IPS DF 4.7 (cell line): ENCODE results near the gene DUOXA1.
"Not testable (repeated sequence)": the region's sequence is repeated elsewhere in the genome, so short reads cannot be mapped to it uniquely, and the experiment has no call there.

Experiments used
- DNase-seq: peaks from one replicate; pipeline ENCODE4 v3.0.0-alpha.2; 2013; ENCODE audit warnings: low spot score; ENCODE audit errors: extremely low read depth

DUOXA1 gene

DNA sequence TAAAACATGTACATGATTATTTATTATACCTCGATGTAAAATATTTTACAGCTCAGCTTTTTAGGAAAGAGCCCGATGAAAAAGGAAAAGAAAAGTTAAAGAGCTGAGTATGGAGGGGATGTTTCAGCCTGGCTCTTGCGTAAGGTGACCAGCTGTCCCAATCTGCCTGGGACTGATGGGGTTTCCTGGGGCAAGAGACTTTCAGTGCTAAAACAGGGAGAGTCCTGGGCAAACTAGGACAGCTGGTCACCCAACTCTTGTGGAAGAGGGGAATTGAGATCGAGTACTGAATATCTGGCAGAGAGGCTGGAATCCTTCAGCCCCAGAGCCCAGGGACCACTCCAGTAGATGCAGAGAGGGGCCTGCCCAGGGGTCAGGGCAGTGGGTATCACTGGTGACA, 36.7 kb downstream of the DUOXA1 start:
- no peak for DNase-seq

DNA sequence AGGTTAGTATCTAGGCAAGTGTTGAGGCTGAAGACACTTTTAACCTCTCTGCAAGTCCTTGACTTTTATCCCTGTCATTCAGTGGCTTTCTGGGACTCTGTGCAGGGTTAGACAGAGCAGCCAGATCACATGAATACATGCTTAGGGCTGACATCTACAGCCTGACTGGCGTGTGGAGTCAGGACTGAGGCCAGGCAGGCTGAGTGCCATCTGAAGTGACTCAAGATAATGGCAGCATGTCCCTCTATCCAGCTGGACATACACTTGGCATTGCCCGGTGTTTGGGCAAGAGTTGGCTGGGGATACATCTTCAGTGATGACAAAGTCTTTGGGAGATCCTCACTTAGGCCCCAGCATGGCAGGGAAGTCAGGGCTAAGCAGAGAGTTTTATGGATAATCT, 38.1 kb downstream of the DUOXA1 start:
- DNase-seq, result no peak

DNA sequence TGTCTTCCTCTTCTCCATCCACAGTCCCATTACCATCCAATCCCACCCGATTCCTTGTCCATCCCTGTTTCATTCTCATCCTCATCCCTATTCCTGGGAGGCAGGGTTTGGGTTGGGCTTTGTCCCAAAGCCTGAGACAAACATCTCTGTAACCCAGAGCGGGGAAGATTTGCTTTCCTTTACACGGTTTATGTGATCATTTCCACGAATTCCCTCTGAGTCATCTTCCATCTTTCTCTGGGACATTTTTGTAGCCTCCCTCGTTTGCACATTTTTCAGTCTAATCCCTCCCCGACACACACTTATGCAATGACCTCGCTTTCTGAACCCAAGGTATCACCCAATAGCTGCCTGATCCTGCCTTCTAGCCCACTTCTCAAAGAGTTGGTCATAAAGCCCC, 38.5 kb downstream of the DUOXA1 start:
- DNase-seq, result no peak

DNA sequence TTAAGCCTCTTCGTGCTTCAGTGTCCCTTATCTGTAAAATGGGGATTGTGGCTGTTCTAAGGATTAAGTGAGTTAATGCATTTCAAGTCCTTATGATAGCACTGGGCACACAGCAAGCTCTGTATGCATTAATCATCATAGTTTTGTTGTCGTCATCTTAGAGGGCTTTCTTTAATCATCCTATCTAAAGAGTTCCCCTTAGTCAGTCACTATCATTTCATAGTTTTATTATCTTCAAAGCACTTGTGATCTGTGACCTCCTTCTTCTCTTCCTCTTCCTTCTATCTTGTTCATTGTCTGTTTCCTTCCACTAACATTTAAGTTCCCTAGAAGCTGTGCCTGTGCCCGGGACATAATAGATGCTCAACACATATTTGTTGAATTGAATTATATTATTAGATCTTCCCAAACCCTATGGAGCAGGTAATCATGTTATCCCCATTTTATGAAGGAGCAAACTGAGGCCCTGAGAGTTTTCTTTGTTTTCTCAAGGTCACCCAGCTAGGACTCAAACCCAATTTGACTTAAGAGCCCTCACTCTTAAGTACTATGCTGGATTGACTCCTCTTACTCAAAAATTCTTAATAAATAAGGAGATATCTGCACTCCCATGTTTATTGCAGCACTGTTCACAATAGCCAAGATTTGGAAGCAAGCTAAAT, 39.8 kb downstream of the DUOXA1 start:
- DNase-seq, result no peak

DNA sequence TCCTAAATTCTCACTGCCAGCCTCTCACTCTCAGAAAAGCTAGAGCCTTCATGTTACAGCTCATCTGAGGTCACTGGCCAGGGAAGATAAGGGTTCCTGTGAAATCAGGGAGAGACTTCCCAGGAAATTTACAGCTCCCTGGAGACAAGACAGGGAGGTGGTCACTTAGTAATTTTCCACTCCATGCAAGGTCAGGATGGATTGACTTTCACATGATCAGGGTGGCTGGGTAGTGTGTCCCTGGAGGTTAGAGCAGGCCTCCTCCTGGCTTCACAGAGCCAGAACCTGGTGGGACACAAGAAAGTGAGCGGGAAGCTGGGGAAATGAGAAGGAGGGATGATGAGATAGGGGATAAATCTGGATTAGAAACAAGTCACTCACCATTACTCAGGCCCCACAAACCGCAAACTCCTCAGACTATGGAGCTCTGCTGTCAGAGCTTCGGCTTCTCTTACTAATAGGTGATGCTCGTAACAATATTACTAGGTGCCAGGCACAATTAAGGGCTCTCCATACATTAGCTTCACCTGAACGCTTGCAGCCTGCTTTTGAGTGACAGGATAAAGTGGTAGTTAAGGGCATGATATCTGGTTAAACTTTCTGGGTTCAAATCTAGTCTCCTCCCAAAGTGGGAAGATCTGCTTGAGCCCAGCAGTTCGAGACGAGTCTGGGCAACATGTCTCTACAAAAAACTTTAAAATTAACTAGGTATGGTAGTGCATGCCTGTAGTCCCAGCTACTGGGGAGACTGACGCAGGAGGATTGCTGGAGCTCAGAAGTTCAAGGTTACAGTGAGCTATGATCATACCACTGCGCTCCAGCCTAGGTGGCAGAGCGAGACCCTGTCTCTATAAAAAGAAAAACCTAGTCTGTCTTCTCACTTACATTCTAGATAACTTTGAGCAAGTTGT, 40.6 kb downstream of the DUOXA1 start:
- no peak for DNase-seq

DNA sequence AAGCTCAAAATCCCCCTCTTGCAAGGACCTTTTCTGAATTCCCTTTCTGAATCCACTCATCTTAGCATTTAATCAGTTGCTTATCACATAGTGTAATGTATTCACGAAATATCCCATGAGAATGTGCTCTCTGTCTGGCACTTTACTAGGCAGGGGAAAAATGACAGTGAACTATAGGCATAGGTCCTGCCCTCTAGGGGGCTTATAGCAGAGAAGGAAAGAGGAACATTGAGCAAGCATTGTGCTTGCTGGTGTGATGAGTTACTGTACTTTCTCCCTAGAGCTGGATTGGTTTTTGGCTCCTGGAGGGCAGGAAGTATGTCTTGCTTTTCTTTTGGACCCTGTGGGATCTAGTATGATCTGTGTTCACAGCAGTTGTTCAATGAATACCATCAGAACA, 42.2 kb downstream of the DUOXA1 start:
- DNase-seq, result no peak

DNA sequence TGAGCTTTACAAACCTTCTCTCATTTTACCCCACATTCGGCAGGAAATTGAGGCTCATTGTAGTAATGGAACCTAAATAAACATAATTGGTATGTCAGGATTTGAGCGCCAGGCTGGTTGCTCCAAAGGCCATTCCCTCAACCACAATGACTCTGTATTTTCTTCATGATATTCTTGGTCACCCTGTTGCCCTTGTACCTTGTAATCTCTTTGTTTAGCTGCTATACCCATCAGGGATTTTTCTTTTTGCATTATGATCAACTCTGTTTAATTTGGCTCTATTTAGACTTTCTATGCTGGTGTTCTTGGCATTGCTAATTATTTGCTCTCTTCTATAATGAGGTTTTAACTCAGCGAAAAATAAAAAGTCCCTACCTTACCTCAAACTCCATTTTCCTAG, 45.5 kb downstream of the DUOXA1 start:
- no peak for DNase-seq

DNA sequence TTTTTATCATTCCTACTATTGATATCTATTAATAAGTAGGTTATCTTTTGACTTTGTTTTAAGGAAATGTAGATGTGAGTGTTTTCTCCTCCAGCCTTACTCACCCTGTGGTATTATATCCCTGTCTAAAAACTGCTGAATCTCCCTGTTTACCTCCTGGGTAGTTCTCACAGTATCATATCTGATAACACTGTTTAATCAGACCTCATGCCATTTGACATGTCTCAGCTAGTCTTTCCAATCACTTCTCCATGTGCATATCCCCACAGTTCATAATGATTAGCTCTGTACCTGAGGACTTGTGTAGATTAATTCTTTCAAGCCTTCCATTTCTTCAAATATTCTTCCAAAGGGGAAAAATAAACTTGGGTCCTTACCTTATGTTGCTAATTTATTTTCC, 46.5 kb downstream of the DUOXA1 start:
- no peak for DNase-seq

DNA sequence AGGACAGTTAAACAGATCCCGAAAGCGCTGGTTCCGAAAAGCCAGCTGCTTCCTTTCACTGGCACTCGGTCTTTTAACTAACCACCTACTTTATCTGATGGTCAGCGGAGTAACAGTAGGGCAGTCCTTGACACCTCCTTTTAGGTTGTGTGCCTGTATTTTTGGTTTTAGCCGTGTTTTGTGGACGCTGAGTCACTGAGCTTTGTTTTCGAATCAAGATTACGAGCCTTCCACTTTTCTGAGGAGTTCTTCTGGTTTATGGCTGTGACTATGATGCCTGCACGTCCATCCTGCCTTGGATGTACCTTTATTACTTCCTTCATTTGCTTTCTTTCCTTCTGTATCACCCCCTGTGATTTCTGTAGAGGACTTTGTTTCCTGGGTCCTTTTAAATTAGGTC, 47.3 kb downstream of the DUOXA1 start:
- DNase-seq, result not testable (repeated sequence)

DNA sequence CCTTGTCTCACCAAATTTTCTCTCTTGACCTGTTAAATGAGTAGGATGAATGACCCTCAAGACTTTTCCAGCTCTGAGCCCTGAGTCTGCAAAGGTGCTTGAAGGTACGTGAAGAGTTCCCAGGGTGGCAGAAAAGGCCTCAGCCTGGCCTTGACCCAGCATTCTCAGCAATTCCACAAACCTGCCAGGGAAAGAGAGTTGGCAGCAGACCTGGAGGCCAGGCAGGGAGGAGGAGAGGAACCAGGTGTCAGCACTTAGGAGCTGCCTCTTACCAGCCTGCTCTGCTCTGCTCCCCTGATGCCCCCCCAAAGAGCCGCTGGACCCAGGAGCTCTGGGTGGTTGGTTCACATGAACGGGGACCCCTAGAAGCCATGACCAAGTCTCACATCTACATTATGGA, 49.1 kb downstream of the DUOXA1 start:
- not testable (repeated sequence) for DNase-seq

DNA sequence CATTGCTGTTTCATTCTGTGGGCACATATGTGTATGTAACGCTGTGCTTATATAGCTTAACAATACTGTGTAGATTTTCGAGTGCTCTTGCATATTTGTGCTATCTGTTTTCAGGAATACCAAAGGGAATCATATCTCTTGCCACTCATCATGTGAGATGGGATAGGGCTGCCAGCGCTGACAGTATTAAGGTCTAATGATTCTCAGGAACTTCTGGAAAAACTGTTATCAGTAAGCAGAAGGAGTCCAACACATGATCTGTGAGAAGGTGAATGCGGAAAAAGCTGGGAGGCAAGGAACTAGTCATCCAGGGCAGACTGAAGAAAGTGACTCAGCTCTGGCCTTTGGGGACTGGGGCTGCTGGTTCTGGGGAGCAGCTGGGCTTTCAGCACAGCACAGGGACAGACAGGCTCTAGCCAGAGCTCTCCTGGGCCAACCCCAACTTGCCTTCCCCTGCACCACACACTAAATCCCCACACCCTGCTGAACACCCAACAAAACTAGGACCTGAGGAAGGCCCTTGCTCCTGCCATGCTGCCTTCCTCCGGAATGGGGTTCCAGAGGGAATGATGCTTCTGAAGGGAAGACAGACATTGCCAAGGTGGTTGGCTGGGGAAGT, 49.9 kb downstream of the DUOXA1 start:
- DNase-seq, result not testable (repeated sequence)

DNA sequence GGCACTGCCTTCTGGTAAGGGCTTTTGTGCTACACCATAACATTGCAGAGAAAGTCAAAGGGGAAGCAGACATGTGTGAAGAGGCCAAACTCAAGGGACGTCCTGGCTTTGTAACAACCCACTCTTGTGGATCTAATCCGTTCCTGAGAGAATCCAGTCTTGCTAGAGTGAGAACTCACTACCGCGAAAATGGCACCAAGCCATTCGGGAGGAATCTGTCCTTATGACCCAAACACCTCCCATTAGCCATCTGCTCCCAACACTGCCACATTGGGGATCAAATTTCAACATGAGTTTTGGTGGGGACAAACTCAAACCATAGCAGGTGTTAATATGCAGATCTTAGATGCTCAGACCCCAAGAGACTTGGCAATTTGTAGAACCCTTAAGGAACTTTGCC, 50.5 kb downstream of the DUOXA1 start:
- not testable (repeated sequence) for DNase-seq

DNA sequence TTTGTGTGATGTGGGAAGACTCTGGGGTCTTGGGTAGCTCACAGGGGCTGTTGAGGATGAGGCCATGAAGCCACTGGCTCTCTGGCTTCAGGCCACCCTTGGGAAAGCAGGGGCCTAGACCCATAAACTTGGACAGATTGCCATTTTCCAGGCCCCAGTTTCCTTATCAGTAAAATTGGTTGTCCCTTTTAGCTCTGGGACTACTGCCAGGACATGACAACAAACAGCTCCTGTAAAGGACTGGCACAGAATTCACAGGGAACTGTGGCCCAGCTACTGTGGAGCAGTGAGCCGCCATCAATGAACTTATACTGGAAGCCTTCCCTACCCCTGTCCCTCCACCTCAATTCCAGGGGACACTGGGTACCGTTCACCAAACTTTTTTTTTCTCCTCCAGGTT, 52.3 kb downstream of the DUOXA1 start:
- not testable (repeated sequence) for DNase-seq

DNA sequence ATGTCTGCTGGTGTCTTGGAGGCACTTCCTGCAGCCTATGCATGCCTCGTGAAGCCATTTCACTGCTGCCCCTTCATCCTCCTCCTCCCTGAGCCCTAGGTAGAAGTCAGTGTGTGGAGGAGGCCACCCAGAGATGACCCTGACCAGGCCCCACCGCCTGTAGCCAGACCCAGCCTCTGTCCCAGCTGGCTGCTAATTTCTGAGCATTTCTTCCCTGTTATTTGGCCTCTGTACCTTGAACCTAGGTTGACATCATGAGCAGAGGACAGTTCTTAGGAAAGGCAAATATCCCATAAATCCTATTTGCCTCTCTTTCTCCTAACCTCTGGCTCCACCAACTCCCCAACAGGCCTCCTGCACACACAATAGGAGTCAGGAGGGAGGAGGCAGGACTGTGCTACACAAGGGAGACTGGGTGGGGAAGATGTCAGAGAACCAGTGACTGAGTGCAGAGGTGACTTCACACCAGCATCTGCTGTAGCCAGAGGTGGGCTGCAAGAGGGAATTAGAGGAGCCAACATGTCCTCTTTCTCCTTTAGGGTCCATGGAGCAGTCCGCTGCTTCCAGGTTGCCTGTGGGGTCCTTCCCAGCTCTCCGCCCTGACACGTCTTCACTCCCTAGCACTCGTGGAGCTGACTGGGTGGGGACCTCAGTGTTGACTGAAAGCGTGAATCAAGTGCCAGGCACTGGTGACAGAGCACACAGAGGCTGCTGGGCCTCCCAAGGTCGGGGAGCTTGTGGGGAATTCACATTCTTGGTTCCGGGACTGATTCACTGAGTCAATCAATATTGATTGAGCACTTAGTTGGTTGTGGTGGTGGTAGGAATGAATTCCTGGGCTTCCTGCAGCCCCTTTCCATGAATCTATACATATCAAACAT, 54.0 kb downstream of the DUOXA1 start:
- not testable (repeated sequence) for DNase-seq

DNA sequence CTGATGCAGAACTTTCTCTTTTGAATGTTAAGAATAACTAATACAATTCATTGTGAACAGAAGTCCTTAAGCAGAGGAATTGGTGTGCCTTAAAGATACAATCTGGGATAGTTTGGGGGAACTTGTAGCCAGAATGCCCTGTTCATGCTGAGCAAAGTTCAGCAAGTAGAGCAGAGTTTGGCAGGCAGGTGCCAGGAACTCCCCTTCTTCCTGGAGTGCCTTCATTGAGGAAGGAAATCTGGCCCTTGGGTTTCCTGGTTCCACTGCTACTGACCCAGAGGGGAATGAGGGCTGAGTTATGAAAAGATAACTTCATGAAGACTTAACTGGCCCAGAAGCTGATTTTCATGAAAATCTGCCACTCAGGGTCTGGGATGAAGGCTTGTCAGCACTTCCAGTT, 56.1 kb downstream of the DUOXA1 start:
- not testable (repeated sequence) for DNase-seq

DNA sequence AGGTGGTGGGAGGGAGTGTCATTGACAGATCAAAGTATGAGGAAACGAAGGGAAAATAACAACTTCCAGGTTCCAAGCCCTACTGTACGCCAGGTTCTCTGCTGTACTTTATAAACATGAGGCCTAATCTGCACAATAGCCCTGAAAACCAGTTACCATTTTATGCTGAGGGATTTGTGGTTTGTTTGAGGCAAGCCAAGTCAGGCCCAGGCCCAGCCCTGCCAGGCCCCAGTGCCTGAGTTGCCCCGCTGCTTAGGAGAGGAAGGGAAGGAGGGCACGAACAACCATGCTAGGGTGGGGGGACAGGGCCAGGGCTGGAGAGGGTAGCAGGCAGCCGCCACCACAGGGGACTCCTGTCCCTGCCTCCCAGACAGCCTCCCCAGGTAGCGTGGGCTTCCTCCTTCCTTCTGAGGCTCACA, 59.7 kb downstream of the DUOXA1 start:
- not testable (repeated sequence) for DNase-seq
